ENCODE data around the gene TRIM2.
"Not testable (repeated sequence)": the region's sequence is repeated elsewhere in the genome, so short reads cannot be mapped to it uniquely, and the experiment has no call there.

TRIM2 gene
- total RNA-seq, result 1.3 to 2.2 reads per million in 2 donors

DNA sequence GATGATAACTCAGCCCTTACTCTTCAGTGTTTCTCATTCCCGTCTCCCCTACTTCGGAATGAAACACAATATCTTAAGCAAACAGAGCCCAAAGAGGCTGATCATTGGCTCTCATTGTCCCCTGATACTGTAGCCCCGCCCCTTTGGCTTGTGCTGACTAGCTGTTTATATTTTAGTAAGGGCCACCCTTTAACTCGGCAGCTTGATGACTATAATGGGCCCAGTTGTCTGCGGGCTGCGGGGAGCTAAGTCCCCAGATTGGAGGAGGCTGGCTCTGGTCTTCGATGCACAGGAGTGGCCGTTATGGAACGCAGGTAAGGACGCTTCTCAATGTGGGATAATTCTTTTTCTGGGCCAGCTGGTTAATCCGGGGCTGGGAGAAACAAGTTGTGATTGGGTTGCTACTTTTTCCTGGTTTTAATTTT, at the start of gene TRIM2:
TRIM2 (plus strand) TSS at position 197 of the 425 bp plus-strand sequence; CDS start at position 285, 88 bp downstream.
- no peak for DNase-seq

DNA sequence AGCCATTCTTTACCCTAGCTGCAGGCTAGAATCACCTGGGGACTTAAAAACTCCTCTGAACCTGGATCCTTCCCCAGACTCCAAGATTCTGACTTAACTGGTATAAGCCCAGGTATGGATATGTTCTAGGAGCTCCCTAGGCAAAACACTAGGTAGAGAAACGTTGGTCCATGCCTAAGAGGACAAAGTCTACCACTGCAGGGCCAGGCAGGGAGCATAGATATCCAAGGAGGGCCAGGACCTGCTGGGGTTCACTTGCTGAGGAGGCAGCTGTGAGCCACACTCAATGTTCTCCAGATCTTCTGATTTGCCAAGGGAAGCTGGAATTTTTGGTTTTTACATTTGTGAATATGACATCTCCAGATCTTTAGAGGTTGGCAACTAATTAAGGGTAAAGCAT, 48.6 kb upstream of the TRIM2 start:
- DNase-seq, result no peak

DNA sequence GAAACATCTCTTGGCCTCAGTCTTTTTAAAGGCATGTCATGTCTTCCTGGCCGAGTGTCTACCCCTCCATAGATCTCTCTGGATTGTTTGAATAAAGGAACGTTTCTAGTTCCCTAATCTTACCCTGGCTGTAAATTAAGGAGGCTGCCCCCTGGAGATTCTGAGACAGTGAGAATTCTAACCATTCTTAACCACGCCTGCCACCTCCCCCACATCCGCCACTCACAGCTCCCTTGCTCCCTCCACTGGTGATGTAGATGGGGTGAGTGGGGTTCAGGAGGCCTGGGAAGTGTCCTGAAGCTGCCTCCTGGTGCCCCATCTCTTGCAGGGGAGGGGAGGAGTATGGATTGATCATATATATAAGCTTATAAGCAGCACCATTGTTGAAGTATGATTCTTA, 48.0 kb upstream of the TRIM2 start:
- DNase-seq, result no peak

DNA sequence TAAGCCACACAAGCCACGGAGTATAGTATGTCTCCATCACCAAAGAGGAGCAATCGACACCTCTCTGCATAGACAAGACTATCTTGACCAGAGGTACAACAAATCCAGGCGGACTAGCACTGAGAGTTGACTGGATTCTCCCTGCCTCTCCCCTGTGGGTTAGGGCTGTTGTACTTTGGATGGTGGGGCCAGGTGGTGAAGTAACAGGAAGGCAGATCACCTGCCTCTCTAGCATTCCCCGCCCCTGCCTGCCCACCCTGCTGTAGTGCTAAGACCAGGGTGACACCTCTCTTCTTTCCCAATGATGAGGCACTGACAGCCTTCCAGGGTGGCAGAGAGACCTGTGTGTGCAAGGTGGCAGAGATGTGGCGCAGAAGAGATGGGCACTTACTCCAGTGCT, 47.5 kb upstream of the TRIM2 start:
- DNase-seq, result no peak

DNA sequence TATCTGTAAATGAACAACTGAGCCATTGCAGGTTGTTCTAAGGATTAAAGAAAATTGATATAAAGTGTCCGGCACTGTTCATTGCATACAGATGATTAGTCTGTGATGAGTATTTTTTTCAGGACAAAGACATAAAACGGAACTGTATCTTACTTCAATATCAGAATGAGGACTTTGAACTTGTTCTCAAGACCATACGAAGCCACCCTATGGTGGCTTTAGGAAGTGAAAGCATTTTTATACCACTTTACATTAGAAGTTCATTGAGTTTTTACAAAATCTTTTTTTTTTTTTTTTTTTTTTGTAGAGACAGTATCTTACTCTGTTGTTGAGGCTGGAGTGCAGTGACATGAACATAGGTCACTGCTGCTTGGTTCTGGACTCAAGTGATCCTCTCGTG, 45.2 kb upstream of the TRIM2 start:
- DNase-seq, result no peak

DNA sequence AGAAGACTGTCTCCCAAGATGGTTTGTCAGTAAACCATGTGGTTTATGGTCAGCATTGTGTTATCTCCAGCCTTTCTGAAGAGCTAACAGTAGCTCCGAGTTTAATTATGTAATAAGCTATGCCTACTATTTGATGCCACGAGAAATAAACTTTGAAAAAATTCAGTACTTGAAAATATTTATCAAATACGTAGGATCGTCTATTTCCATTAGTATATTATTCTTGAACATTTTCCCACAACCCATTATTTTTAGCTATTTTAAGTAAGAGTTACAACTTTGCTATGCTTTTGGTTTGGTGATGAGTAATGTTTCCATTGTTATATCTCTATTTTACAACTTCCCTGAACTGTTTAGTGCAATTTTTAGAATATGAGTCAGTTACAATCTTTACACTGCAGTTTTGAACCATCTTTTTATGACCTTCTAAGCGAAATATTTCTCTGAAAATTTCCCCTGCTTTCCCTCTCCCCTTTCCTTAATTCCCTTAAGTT, 44.5 kb upstream of the TRIM2 start:
- DNase-seq, result no peak

DNA sequence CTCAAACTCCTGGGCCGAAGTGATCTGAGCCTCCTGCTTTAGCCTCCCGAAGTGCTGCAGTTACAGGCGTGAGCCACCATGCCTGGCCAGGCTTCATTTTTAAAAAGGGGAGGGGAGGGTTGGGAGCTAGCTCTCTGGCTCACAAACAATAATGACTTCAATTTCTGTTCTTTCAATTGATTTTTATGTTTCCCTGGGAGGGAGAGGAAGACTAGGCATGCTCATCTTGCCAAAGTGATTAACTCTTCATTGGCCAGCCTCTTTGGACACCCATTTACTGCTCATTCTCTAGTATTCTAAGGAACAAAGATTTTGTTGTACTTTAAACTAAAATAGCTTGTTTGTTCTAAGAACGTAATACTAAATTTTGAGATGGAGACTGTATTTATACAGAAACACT, 43.4 kb upstream of the TRIM2 start:
- no peak for DNase-seq

DNA sequence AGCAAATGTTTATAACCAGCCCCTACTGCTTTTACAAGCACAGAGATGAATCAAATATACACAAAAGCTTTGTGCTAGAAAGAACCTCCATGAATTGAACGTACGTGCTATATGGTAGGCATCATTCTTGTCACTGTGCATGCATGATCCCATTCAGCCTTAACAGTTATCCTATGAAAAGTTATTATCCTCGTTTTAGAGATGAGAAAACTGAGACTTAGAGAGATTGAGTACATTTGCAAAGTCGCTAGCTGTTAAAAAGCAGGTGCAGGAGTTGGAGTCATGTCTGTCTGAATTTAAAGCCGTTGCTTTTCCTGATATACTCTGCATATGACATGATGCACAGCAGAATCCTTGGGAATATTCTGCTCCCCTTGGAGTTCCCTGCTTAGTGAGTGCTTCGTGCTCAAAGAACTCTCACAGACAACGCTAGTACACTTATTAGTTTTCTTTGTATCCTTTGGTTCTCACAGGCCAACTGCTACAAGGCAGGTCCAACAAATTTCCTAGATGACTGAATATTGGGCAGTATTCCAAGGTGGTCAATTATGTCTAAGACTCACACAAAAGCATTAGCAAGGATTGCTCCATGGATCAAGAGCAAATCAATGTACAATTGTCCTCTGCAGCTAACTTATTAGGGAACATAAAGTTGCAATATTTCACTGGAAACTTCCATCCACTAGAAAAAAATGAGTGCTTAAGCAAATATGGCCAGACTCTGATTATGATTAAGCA, 42.8 kb upstream of the TRIM2 start:
- DNase-seq, result no peak

DNA sequence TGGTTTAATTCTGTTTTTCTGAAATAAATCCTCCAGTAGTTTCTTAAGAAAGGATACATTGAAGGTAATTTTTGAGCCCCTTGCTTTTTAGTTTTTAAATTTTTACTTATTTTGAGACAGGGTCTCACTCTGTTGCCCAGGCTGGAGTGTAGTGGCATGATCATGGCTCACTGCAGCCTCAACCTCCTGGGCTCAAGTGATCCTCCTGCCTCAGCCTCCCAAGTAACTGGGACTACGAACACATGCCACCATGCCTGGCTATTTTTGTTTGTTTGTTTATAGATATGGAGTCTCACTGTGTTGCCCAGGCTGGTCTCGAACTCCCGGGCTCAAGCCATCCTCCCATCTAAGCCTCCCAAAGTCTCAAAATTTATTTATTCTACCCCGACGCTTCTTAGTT, 39.0 kb upstream of the TRIM2 start:
- DNase-seq, result not testable (repeated sequence)

DNA sequence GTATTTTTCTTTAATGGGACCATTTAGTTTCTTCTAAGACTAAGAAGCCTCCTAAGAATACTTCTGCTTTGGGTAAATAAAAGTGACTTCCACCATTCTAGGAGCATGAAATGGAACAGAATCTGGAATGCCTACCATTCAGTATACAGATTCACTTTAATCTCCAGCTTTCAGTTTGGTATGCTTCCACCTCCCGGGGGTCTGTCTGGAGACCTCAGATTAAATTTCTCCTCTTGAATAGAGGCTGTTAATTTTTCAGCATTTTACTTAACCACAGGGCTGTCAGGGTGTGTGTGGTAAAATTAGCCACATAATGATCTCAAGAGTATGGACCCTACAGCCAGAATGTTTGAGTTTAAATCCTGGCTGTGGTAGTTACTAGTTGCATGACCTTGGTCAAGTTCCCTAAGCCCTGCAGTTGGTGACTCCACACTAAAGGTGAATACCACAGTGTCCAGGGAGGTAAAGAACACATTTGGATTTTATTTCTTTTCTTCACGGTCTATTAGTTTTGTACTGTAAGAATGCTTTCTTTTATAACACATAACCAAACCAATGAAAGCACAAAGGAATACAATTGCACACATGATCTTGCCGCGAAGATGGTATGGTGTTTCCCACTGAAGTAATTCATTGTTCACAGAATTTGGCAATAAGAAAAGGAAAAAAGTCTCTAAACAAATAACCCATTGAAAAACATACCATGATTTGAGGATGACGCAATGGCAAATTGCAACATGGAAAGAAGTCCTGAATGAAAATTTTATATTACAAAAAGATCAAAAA, 37.3 kb upstream of the TRIM2 start:
- DNase-seq, result no peak

DNA sequence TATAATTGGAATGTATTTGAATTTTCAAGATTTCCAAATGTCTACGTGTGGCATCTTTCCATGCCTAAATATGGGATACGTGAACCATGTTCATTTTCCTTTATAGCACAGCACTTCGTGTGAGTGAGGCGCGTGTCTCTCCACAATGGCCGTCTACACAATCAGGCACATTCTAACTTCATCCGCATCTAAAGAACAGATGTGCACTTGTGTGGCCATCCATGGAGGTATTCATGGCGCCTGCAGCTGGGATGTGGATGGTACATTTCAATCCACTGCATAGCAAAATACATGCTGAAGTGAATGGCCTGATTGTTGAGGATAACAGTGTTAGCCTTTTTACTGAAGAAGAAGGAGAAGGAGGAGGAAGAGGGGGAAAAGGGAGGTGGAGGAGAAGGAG, 34.5 kb upstream of the TRIM2 start:
- no peak for DNase-seq

DNA sequence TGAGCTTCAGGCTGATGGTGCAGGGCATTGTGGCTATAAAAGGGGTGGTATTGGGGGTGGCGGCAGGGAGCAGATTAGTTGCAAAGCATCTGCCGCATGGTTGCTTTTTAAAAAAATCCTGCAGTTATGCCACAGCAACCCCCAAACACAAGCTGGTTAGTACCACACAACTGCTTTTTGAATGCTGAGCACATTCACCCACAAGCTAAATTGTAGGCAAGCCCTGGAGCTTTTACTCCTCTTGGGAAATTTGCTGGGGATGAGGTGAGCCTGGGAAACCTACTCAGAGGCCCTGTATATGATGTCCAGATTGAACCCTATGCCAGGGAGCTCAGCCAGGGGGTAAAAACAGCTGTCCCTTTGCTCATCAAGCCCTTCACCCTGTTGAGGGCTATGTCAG, 33.8 kb upstream of the TRIM2 start:
- no peak for DNase-seq

DNA sequence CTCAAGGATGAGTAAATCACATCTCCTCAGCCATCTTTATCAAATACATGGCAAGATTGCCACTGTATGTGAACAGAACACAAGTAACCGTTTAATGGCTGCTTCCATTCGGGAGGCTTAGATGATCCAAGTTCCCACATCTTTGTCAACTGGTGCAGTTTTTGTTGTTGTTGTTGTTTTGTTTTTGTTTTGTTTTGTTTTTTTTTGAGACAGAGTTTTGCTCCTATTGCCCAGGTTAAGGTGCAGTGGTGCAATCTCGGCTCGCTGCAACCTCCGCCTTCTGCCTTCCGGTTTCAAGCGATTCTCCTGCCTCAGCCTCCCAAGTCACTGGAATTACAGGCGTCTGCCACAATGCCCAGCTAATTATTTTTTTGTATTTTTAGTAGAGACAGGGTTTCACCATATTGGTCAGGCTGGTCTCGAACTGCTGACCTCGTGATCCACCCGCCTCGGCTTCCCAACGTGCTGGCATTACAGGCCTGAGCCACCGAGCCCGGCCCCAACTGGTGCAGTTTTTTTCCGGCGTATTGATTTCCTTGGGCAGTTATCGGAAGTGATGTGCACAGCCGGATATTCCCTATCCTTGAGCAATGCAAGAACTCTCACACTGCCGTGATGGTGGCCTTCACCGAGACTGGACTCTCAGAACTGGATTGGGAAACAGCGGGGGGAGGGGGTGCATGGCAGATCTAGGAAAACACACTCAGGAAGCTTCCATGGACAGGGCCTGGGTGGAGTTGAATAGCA, 29.2 kb upstream of the TRIM2 start:
- DNase-seq, result no peak

DNA sequence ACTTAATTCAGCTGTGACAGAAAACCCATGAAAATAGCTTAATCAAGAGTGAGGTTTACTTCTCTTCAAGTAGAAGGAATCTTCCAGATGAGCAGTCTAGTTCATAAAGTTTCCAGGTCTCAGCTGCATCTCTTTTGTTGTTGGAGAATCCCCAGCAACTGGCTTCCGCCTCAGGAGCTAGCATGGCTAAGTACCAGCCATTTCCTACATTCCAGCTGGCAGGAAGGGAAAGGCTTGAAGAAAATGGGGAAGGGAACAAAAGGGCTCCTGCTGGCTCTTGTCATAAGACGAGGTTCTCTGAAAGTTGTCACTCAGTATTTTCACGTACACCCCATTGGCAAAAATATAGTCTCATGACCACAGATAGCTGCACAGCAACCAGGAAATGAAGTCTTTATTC, 27.3 kb upstream of the TRIM2 start:
- DNase-seq, result no peak

DNA sequence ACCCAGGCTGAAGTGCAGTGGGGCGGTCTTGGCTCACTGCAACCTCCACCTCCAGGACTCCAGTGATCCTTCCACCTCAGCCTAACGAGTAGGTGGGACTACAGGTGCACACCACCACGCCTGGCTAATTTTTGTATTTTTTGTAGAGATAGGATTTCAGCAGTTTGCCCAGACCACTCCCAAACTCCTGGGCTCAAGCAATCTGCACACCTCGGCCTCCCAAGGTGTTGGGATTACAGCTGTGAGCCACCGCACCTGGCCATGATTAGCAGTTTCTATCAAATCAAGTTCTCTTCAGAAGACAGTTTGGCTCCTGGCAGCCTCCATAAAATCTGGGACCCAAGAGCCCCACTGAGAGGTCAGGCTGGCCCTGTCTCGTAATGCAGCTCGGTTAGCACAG, 26.4 kb upstream of the TRIM2 start:
- no peak for DNase-seq

DNA sequence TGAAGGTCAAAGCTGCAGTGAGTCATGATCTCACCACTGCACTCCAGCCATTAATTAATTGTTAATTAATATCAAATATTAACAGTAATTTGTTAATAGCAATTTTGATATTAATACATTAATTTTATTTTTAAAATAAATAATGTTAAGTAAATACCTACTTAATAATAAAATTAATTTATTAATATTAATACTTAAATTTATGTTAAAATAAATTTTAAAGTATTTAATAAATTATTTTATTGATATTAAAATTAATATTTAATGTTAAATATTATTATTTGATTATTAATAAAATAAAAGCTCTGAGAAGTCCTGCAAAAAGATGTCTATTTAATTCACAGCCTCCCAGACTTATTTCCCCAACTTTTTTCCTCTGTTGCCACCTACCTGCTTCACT, 25.1 kb upstream of the TRIM2 start:
- DNase-seq, result no peak

DNA sequence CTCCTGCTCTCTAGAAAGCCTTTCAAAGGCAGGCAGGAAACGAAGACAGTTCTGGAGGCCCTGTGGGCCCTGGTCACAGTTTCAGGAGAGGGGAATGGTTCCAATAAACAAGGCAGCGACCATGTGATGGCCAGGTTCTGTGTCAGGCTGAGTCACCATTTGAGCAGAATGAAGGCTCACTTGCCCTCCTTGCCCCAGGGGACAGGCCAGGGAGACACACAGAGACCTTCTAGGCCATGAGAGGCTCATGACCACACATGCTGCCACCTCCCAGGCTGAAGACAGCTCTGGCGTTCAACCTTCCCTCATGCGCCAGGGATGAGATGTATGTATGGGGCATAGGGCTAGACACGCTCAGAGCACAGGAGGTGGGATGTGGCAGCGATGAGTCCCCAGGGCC, 22.9 kb upstream of the TRIM2 start:
- no peak for DNase-seq

DNA sequence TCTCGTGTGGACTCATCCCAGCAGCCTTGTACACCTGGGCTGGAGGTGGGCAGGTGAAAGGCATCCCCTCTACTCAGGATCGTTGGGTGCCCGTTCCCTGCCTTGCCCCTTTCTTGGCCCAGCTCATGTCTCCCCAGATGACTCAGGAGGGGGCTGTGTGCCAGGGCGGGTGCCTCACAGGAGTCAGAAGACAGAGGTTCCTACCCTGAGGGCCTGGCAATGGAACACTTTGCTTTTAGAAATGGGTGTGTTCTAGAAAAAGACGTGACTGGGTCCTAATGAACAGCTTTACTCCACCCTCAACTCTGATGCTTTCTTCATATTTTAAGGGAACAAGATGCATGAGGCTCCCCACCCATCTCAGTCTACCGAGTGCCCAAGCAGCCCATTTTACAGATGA, 22.5 kb upstream of the TRIM2 start:
- no peak for DNase-seq

DNA sequence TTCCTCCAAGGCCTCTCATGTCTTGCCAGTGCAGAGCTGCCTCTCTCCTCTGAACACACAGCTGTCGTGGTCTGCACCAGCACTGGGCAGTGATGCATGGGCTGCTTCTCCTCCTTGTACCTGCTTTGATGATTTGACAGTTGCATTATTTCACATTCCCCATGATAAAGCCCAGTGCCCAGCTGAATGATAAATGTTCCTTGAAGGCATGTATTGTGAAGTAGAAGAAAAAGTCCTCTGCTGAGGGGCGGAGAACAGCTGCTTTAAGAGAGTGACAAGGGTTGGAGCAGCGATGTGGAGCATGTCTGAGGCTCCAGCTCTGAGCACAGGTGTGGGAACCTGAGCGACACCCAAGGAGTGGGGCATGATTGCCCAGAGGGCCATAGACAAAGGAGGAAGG, 21.1 kb upstream of the TRIM2 start:
- DNase-seq, result no peak

DNA sequence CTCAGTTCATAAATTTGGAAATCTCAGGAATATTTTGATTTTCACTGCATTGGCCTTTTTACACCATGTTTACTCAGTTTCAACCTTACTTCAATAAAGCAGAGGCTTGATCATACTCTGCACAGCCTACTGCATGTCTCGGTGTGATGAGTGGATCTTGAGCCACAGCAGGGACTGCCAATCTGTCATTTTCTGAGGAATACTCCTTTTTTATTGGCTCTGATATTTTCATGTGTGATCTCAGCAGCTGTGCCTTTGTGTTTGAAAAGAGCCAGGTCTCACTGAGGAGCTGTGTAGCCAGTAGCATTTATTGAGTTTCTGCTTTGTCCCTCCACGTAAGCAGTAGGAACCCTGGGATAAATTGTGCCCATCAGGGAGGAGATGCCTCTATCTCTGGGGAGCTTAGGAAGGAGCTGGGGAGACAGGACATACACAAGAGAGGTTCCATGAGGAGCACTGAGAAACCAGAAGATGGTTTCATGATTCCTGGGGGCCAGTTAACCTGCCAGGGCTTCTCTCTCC, 18.9 kb upstream of the TRIM2 start:
- DNase-seq, result no peak

DNA sequence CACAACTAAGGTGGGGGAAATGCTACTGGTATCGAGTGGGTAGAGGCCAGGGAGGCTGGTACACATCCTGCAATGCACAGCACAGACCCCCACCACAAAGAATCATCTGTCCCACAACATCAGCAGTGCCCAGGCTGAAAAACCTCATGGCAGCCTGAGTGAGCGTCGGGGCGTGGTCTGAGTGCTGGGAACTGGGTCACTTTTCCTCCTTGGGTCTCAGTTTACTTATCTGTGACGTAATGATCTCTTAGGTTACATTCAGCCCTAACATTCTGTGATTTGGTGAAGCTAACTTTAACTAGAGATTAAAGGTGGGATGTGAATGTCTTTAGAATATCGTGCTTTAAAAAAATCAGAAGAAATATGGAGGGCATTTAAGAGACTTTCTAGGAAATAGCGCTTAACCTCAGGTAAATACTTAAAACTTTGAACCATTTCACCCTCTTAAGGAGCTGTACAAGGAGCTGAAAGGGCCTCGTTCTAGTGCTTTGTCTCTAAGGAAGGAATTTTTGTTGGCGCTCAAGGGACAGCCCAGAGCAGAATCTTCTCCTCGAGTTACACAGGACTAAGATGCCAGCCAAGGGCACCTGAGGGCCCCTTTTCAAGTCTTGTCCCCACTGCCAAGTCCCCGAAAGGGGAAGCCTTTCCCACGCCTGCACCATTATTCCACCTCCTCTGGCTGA, 18.1 kb upstream of the TRIM2 start:
- no peak for DNase-seq

DNA sequence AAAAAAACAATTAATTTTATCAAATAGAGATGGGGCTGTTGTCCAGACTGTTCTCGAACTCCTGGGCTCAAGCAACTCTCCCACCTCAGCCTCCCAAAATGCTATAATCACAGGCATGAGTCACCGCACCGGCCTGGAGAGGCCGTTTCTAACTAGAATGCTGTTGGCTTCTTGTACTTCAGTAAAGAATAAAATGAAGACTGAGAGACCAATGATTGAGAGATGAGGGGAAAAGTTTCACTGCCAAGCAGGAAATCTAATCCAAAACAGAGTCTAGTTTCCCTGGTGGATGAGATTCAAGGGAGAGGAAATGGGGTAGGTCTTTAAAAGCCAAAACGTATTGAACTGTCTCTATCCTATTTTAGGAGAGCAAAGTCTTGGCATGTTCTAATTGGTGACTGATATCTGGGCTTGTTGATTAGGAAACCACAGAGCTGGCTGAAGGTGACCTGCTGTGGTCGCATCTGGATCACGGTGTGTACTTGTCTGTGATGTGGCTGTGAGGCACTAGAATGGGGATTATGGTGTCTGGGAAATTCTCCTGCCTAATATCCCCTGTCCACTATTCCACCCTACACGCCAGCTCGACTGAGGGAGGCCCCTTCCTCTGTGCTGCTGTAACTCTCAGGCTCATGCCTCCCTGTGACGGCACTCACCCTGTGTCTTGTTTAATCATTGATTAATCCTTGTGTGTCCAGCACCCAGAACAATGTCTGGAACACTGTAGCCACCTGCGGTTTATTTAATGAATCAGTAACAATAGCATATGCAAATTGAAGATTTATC, 15.0 kb upstream of the TRIM2 start:
- no peak for DNase-seq
